HCT116 (cell line): ENCODE data around the gene SAMD4A.

ENCODE experiments used
- FOSL1 ChIP-seq: IDR thresholded peaks from 2 replicates; pipeline ENCODE4 v1.6.1; 2012; ENCODE audit warnings: low read depth
- POLR2A ChIP-seq: IDR thresholded peaks from 2 replicates; pipeline ENCODE4 v1.7.0; 2011; ENCODE audit warnings: borderline replicate concordance; ENCODE audit not compliant: insufficient read depth, insufficient read length; ENCODE audit errors: extremely low read depth
- POLR2AphosphoS5 ChIP-seq: IDR thresholded peaks from 2 replicates; pipeline ENCODE4 v1.6.1; 2011; ENCODE audit warnings: mild to moderate bottlenecking, low read depth, low read length, moderate library complexity
- TF ChIP-seq, protein P1 (sequence below), 3 experiments: fragments of 200-600 bp in 1 of 3; sonication (generic) in 1 of 3; IDR thresholded peaks in 2 of 3; conservative IDR thresholded peaks in 1 of 3; 2 replicates each; pipeline ENCODE4 v1.5.1; 2012 to 2017; ENCODE audit warnings: low read depth in 2 of 3, low read length in 2 of 3, antibody characterized with exemption in 1 of 3, borderline replicate concordance in 1 of 3, control low read depth in 1 of 3, mild to moderate bottlenecking in 1 of 3, mixed read lengths in 1 of 3, mixed run types in 1 of 3, moderate library complexity in 1 of 3; ENCODE audit not compliant: insufficient read depth in 1 of 3

DNA sequence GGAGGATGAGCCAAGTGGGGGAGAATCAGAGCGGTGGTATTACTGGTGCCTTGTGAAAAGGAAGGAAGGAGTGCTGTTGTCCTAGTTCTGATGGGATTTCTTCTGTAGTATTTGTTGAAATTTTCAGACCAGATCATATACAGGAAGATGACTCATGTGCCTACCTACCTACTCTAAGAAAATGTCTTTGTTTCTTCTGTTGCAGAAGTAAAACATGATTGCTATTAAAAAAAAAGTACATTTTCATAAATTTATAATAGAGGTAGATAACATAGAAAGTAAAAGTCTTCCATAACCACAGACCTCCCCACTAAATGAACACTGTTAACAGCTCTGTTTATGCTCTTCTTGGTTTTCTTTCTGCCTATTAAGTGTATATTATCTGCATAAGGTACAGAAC lies 26.9 kb downstream of the SAMD4A start:
- TF ChIP-seq POLR2A (no peak), POLR2AphosphoS5 (no peak), FOSL1 (no peak)
- TF ChIP-seq, protein P1, sequence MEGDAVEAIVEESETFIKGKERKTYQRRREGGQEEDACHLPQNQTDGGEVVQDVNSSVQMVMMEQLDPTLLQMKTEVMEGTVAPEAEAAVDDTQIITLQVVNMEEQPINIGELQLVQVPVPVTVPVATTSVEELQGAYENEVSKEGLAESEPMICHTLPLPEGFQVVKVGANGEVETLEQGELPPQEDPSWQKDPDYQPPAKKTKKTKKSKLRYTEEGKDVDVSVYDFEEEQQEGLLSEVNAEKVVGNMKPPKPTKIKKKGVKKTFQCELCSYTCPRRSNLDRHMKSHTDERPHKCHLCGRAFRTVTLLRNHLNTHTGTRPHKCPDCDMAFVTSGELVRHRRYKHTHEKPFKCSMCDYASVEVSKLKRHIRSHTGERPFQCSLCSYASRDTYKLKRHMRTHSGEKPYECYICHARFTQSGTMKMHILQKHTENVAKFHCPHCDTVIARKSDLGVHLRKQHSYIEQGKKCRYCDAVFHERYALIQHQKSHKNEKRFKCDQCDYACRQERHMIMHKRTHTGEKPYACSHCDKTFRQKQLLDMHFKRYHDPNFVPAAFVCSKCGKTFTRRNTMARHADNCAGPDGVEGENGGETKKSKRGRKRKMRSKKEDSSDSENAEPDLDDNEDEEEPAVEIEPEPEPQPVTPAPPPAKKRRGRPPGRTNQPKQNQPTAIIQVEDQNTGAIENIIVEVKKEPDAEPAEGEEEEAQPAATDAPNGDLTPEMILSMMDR (IDR thresholded peaks at IDR 0.05 in 2 of 3, conservative IDR thresholded peaks at IDR 0.05 in 1 of 3; ENCODE audit: borderline replicate concordance in 1 of 3, insufficient read depth in 1 of 3, low read depth in 2 of 3, low read length in 2 of 3) = no peak
